B cell (primary cell): ENCODE results near the gene SRP14.

Source experiments
- CTCF ChIP-seq: fragments of 200-600 bp; IDR thresholded peaks from one replicate; pipeline ENCODE4 v1.8.0; 2022; ENCODE audit warnings: antibody characterized with exemption, mild to moderate bottlenecking
- EZH2 ChIP-seq: IDR thresholded peaks from 2 replicates; pipeline ENCODE4 v1.6.1; 2012; ENCODE audit warnings: borderline replicate concordance, low read depth, mild to moderate bottlenecking, moderate library complexity, low read length; ENCODE audit not compliant: insufficient read depth, poor library complexity, severe bottlenecking

GRCh38 chr15:40040770-40041169 is 1.8 kb upstream of the SRP14 start:
- TF ChIP-seq CTCF, result no peak
- no peak for TF ChIP-seq EZH2
